ENCODE measurements around the gene UAP1. TPM values are rescaled to one million over a fixed set of nuclear protein-coding genes. Genes with fewer than 3 reads are reported as not detected.

Gene UAP1
- total RNA-seq, 2 donors from 2014 or later = 57.9 to 66.6 TPM

GRCh38 chr1:162612606-162613400 lies 51.3 kb downstream of the UAP1 start:
- no peak overlapping the region for H3K4me3 ChIP-seq
- WGBS, 2 donors = 35 to 40% methylated on average over 8 of the region's 8 CpGs
- H3K9me3 ChIP-seq = peaks cover 0 to 4% (median 0%) of the 10 kb centered on the region in 3 donors
- no peak for TF ChIP-seq CTCF (IDR thresholded peaks at IDR 0.05)
- no peak for TF ChIP-seq POLR2A (IDR thresholded peaks at IDR 0.05)
- peak; percentile 68 for ATAC-seq
- H3K4me1 ChIP-seq = peaks cover 18% of the 10 kb centered on the region
- peak overlapping the region in 3 of 4 donors; percentile 7 to 35 (median 26) for H3K27ac ChIP-seq
- no peaks in the 10 kb centered on the region for H3K27me3 ChIP-seq
- H3K36me3 ChIP-seq (replicated peaks in 1 of 2; ENCODE audit: insufficient read depth in 1 of 2, low read depth in 2 of 2) = no peaks in the 10 kb centered on the region
- intact Hi-C loops (cut with DNase I) = no loop called here
- DNase-seq = peak; percentile 41 to 61 (median 51)

- ATAC-seq (no peak), DNase-seq (no peak)
- Histone ChIP-seq H3K27ac (no peak overlapping the region), H3K27me3 (no peaks in the 10 kb centered on the region), H3K4me1 (peaks cover 18% of the 10 kb centered on the region), H3K9me3 (peaks cover 0 to 4% (median 0%) of the 10 kb centered on the region in 3 donors), H3K4me3 (no peak overlapping the region), H3K36me3 (replicated peaks in 1 of 2; ENCODE audit: insufficient read depth in 1 of 2, low read depth in 2 of 2) (no peaks in the 10 kb centered on the region)
- intact Hi-C loops (cut with DNase I) = no loop called here
- no peak for TF ChIP-seq POLR2A (IDR thresholded peaks at IDR 0.05)
- no peak for TF ChIP-seq CTCF (IDR thresholded peaks at IDR 0.05)
- WGBS, 2 donors = 69 to 71% methylated on average over 1 of the region's 1 CpG
These were observed 55.3 kb downstream of the UAP1 start for GRCh38 chr1:162616848-162617247.

- TF ChIP-seq CTCF (IDR thresholded peaks at IDR 0.05) (no peak), POLR2A (IDR thresholded peaks at IDR 0.05) (no peak)
- DNase-seq = no peak
- no peaks in the 10 kb centered on the region for H3K27me3 ChIP-seq
- intact Hi-C loops (cut with DNase I) = no loop called here
- ATAC-seq = no peak
- no peaks in the 10 kb centered on the region for H3K36me3 ChIP-seq (replicated peaks in 1 of 2; ENCODE audit: insufficient read depth in 1 of 2, low read depth in 2 of 2)
- peaks cover 0 to 4% (median 0%) of the 10 kb centered on the region in 3 donors for H3K9me3 ChIP-seq
- no peak overlapping the region for H3K27ac ChIP-seq
- WGBS, 2 donors = 92 to 100% methylated on average over 1 of the region's 1 CpG
- no peak overlapping the region for H3K4me3 ChIP-seq
- peaks cover 15% of the 10 kb centered on the region for H3K4me1 ChIP-seq
These were observed 56.0 kb downstream of the UAP1 start for GRCh38 chr1:162617513-162617912.

- no peak for ATAC-seq
- TF ChIP-seq POLR2A (IDR thresholded peaks at IDR 0.05) (no peak), CTCF (IDR thresholded peaks at IDR 0.05) (no peak)
- Histone ChIP-seq H3K9me3 (peaks cover 0 to 4% (median 0%) of the 10 kb centered on the region in 3 donors), H3K27me3 (no peaks in the 10 kb centered on the region), H3K27ac (no peak overlapping the region), H3K36me3 (replicated peaks in 1 of 2; ENCODE audit: insufficient read depth in 1 of 2, low read depth in 2 of 2) (no peaks in the 10 kb centered on the region), H3K4me3 (no peak overlapping the region), H3K4me1 (no peaks in the 10 kb centered on the region)
- DNase-seq = no peak
- intact Hi-C loops (cut with DNase I) = no loop called here
- WGBS, 2 donors = 71 to 79% methylated on average over 3 of the region's 3 CpGs
These were observed 57.6 kb downstream of the UAP1 start for GRCh38 chr1:162619076-162619475.

GRCh38 chr1:162621256-162621655 lies 59.7 kb downstream of the UAP1 start:
- intact Hi-C loops (cut with DNase I) = no loop called here
- Histone ChIP-seq H3K36me3 (replicated peaks in 1 of 2; ENCODE audit: insufficient read depth in 1 of 2, low read depth in 2 of 2) (no peaks in the 10 kb centered on the region), H3K27me3 (no peaks in the 10 kb centered on the region), H3K4me1 (no peaks in the 10 kb centered on the region), H3K27ac (no peak overlapping the region), H3K4me3 (no peak overlapping the region), H3K9me3 (peaks cover 0 to 4% (median 0%) of the 10 kb centered on the region in 3 donors)
- TF ChIP-seq CTCF (IDR thresholded peaks at IDR 0.05) = no peak
- ATAC-seq (no peak), DNase-seq (no peak)

Measured in body of pancreas (tissue), 4 donors.